Esophagus muscularis mucosa (tissue), 3 donors: ENCODE results near the gene PLEKHA7.

Source experiments
- CTCF ChIP-seq, 3 experiments: fragments of 200-600 bp in 2 of 3; fragments of 450-650 bp in 1 of 3; sonication (generic) in 2 of 3; IDR thresholded peaks; one replicate each; pipeline ENCODE4 v1.5.1; 2017 to 2019; ENCODE audit warnings: antibody characterized with exemption in 3 of 3, mild to moderate bottlenecking in 2 of 3, moderate library complexity in 1 of 3
- POLR2A ChIP-seq: fragments of 450-650 bp; IDR thresholded peaks from one replicate; pipeline ENCODE4 v1.6.1; 2017; ENCODE audit warnings: antibody characterized with exemption, moderate library complexity, mild to moderate bottlenecking, low read depth
- POLR2AphosphoS5 ChIP-seq, 2 donors: sonication (generic); formaldehyde crosslinking; IDR thresholded peaks; one replicate each; pipeline ENCODE4 v1.6.1; 2017; ENCODE audit warnings: antibody characterized with exemption in 2 of 2

GRCh38 chr11:16737818-16738192 lies 276.4 kb downstream of the PLEKHA7 start:
- TF ChIP-seq CTCF (IDR thresholded peaks at IDR 0.05) (no peak), POLR2AphosphoS5 (IDR thresholded peaks at IDR 0.05) (no peak), POLR2A (no peak)
